Measurements from ENCODE around the gene AQR. TPM values are rescaled to one million over a fixed set of nuclear protein-coding genes. Genes with fewer than 3 reads are reported as not detected.

AQR gene
- total RNA-seq, 4 donors from 2014 or later = 23.3 to 31.7 (median 27.2) TPM

GRCh38 chr15:34886134-34886533 lies 83.4 kb downstream of the AQR start:
- TF ChIP-seq CTCF (IDR thresholded peaks at IDR 0.05) = no peak
- DNase-seq (ENCODE audit: low spot score) = no peak

GRCh38 chr15:34883633-34884032 lies 85.9 kb downstream of the AQR start:
- DNase-seq (ENCODE audit: low spot score) = no peak
- TF ChIP-seq CTCF (IDR thresholded peaks at IDR 0.05) = no peak
- no peak for ATAC-seq (ENCODE audit: low FRiP score)

More at GRCh38 chr15:34886134-34886533, 83.4 kb downstream of the AQR start:
- ATAC-seq (ENCODE audit: low FRiP score) = no peak

GRCh38 chr15:34883042-34883441 lies 86.5 kb downstream of the AQR start:
- ATAC-seq (ENCODE audit: low FRiP score) (no peak), DNase-seq (ENCODE audit: low spot score) (no peak)
- TF ChIP-seq CTCF (IDR thresholded peaks at IDR 0.05) = no peak

- no peak for TF ChIP-seq CTCF (IDR thresholded peaks at IDR 0.05)
- ATAC-seq (ENCODE audit: low FRiP score) (no peak), DNase-seq (ENCODE audit: low spot score) (no peak)
Measured at GRCh38 chr15:34879107-34879506, 90.4 kb downstream of the AQR start.

- no peak for ATAC-seq (ENCODE audit: low FRiP score)
- TF ChIP-seq CTCF (IDR thresholded peaks at IDR 0.05) = no peak
- DNase-seq (ENCODE audit: low spot score) = no peak
Measured at GRCh38 chr15:34876640-34877039, 92.9 kb downstream of the AQR start.

- DNase-seq (ENCODE audit: low spot score) = no peak
- ATAC-seq (ENCODE audit: low FRiP score) = no peak
- no peak for TF ChIP-seq CTCF (IDR thresholded peaks at IDR 0.05)
Measured at GRCh38 chr15:34869110-34869509, 100.4 kb downstream of the AQR start.

- DNase-seq (ENCODE audit: low spot score) (no peak), ATAC-seq (ENCODE audit: low FRiP score) (no peak)
- TF ChIP-seq CTCF (IDR thresholded peaks at IDR 0.05) = no peak
Measured at GRCh38 chr15:34865531-34865930, 104.0 kb downstream of the AQR start.
